Epidermal melanocyte (primary cell): ENCODE data around the gene PCNX2.

Source experiments
- DNase-seq: peaks from one replicate; pipeline ENCODE4 v3.0.0; 2011; ENCODE audit warnings: low spot score; ENCODE audit not compliant: insufficient read length

PCNX2 gene

GRCh38 chr1:233268389-233269022 lies 27.0 kb downstream of the PCNX2 start:
- DNase-seq, result no peak

GRCh38 chr1:233261695-233262094 lies 33.8 kb downstream of the PCNX2 start:
- no peak for DNase-seq

GRCh38 chr1:233261206-233261605 lies 34.3 kb downstream of the PCNX2 start:
- DNase-seq, result no peak

GRCh38 chr1:233257786-233258185 lies 37.7 kb downstream of the PCNX2 start:
- DNase-seq, result no peak

GRCh38 chr1:233256789-233257188 lies 38.7 kb downstream of the PCNX2 start:
- no peak for DNase-seq

- no peak for DNase-seq
These were observed 39.3 kb downstream of the PCNX2 start for GRCh38 chr1:233256191-233256590.

- DNase-seq, result no peak
These were observed 40.4 kb downstream of the PCNX2 start for GRCh38 chr1:233255145-233255544.

- DNase-seq, result peak; percentile 44
These were observed 41.6 kb downstream of the PCNX2 start for GRCh38 chr1:233253832-233254331.

GRCh38 chr1:233253231-233253831 lies 42.2 kb downstream of the PCNX2 start:
- DNase-seq, result no peak

GRCh38 chr1:233252441-233252840 lies 43.1 kb downstream of the PCNX2 start:
- DNase-seq, result no peak

GRCh38 chr1:233251201-233251720 lies 44.3 kb downstream of the PCNX2 start:
- no peak for DNase-seq

- DNase-seq, result no peak
These were observed 47.5 kb downstream of the PCNX2 start for GRCh38 chr1:233248014-233248413.

GRCh38 chr1:233246965-233247364 lies 48.6 kb downstream of the PCNX2 start:
- DNase-seq, result no peak

- no peak for DNase-seq
These were observed 50.2 kb downstream of the PCNX2 start for GRCh38 chr1:233245191-233245765.

GRCh38 chr1:233244183-233244582 lies 51.3 kb downstream of the PCNX2 start:
- DNase-seq, result no peak

GRCh38 chr1:233242827-233243483 lies 52.6 kb downstream of the PCNX2 start:
- DNase-seq, result no peak

- no peak for DNase-seq
These were observed 53.8 kb downstream of the PCNX2 start for GRCh38 chr1:233241759-233242158.

- DNase-seq, result no peak
These were observed 54.5 kb downstream of the PCNX2 start for GRCh38 chr1:233240829-233241682.

- DNase-seq, result no peak
These were observed 55.2 kb downstream of the PCNX2 start for GRCh38 chr1:233240371-233240770.

GRCh38 chr1:233238884-233239431 lies 56.6 kb downstream of the PCNX2 start:
- no peak for DNase-seq

GRCh38 chr1:233237647-233238046 lies 57.9 kb downstream of the PCNX2 start:
- no peak for DNase-seq
